Fibroblast of pulmonary artery (primary cell): ENCODE results near the gene TMEM116.
A peak's percentile ranks its signal among the peaks of the same experiment; 100 is the strongest.
"Not testable (repeated sequence)": the region's sequence is repeated elsewhere in the genome, so short reads cannot be mapped to it uniquely, and the experiment has no call there.

ENCODE experiments used
- DNase-seq: peaks from one replicate; pipeline ENCODE4 v3.0.0-alpha.2; 2010; ENCODE audit warnings: low read depth
- H3K4me3 ChIP-seq: replicated peaks from 2 replicates; pipeline ENCODE4 v1.5.1; 2011; ENCODE audit warnings: low read depth, mild to moderate bottlenecking, control low read depth, low read length, moderate library complexity
- TF ChIP-seq, protein P1 (sequence below): IDR thresholded peaks from 2 replicates; pipeline ENCODE4 v1.5.1; 2011; ENCODE audit warnings: mild to moderate bottlenecking, control low read depth, low read length, inconsistent platforms; ENCODE audit errors: missing control alignments

TMEM116 gene

DNA sequence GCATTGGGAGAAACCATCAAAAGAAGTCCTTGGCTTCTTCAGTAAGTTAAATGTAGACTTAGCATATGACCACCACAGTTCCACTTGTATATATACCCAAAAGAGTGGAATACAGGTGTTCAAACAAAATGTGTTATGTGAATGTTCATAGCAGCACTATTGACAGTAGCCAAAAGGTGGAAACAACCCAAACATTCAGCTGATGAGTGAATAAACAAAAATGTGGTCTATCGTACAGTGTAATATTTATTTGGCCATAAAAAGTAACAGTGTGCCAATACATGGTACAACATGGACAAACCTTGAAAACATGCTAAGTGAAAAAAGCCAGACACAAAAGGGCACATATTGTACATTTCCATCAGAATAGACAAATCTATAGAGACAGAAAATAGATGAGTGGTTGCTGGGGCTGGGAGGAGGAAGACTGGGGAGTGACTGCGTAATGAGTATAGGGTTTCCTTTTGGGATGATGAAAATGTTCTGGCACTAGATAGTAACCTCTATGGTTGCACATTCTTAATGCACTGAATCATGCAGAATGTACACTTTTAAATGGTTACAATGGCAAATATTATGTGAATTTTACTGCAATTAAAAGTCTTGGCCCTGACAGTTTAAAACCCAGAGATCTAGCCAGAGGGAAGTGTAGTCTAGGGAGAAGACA lies 5.7 kb upstream of the TMEM116 start:
- TF ChIP-seq, protein P1, sequence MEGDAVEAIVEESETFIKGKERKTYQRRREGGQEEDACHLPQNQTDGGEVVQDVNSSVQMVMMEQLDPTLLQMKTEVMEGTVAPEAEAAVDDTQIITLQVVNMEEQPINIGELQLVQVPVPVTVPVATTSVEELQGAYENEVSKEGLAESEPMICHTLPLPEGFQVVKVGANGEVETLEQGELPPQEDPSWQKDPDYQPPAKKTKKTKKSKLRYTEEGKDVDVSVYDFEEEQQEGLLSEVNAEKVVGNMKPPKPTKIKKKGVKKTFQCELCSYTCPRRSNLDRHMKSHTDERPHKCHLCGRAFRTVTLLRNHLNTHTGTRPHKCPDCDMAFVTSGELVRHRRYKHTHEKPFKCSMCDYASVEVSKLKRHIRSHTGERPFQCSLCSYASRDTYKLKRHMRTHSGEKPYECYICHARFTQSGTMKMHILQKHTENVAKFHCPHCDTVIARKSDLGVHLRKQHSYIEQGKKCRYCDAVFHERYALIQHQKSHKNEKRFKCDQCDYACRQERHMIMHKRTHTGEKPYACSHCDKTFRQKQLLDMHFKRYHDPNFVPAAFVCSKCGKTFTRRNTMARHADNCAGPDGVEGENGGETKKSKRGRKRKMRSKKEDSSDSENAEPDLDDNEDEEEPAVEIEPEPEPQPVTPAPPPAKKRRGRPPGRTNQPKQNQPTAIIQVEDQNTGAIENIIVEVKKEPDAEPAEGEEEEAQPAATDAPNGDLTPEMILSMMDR, result no peak
- DNase-seq, result peak; percentile 85
- H3K4me3 ChIP-seq, result no peak overlapping the region

DNA sequence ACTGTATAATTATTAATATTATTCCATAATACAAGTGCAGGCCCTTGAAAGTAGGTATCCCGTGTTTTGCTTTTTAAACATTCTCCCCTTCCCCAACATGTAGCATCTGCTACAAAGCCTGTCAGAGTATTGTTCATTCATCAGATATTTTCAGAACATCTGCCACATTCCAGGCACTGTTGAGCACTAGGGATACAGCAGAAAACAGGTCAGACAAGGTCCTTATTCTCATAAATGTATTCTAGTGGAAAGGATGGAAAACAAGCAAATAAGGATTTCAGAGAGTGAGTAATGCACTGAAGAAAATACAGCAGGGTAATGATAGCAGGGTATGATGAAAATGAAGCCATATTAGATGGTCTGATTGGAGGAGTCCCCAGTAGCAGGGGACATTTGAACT lies 4.1 kb upstream of the TMEM116 start:
- TF ChIP-seq, protein P1, result no peak
- no peak for DNase-seq
- no peak overlapping the region for H3K4me3 ChIP-seq

DNA sequence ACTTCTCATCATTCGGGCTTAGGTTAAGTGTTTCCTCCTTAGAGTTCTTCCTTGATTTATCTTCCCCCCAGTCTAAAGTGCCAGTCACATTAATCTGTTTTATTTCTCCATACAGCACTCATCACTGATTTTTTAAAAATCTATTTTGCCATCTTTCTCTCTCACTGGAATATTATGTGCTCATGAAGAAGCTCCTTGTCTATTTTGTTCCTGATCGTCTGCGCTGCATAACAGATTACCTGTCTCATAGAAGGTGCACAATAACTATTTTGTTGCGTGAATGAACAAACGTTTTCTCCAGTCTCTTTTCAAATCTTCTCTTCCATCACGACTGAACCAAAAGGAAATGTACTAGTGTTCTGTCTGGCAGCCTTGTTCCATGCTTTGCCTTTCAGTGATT lies 3.0 kb upstream of the TMEM116 start:
- no peak overlapping the region for H3K4me3 ChIP-seq
- TF ChIP-seq, protein P1, result no peak
- no peak for DNase-seq

DNA sequence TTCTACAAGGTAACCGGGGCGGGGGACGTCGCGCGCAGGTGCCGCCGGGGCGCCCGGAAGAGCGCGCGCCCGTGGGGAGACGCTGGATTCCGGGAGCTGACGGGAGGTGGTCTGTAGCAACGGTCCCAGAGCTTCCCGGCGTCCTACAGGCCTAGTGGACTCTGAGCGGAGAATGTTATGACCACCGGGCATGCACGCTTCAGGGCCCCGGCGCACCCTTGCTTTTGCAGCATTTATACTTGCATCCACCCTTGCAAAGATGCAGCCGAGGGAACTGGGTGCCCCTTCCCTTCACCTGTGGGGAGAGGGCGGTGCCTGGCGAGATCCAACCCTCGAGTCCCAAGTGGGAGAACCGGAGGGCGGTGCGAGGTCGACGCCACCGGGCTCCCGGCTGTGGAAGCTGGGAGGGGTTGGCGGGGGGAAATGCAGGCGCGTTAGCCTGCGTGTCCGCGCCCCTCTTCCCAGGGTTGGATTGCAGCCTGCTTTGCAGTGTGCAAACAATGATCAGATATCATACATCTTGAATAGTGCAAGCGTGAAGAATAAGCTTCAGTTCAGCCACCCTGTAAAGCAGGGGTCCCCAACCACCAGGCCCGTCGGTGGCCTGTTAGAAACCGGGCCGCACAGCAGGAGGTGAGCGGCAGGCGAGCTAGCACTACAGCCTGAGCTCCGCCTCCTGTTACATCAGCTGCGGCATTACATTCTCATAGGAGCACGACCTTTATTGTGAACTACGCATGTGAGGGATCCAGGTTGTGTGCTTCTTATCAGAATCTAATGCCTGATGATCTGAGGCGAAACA lies 837 bp upstream of the TMEM116 start:
- DNase-seq, result peak; percentile 82
- H3K4me3 ChIP-seq, result peak overlapping the region; percentile 95
- TF ChIP-seq, protein P1, result no peak

DNA sequence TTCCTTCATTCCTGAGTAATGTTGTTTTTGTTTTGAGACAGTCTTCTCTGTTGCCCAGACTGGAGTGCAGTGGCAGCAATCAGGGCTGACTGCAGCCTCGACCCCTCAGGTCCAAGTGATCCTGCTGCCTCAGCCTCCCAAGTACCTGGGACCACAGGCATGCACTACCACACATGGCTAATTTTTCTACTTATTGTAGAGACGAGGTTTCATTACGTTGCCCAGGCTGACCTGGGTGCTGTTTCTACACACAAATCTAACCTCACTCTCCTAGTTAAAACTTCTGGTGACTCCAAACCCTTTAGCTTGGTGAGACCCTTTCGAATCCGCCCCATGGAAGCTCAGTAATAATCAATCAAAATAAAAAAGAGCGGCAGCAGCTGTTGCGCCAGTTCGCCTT lies 1.3 kb downstream of the TMEM116 start:
- TF ChIP-seq, protein P1, result no peak
- H3K4me3 ChIP-seq, result no peak overlapping the region
- no peak for DNase-seq

DNA sequence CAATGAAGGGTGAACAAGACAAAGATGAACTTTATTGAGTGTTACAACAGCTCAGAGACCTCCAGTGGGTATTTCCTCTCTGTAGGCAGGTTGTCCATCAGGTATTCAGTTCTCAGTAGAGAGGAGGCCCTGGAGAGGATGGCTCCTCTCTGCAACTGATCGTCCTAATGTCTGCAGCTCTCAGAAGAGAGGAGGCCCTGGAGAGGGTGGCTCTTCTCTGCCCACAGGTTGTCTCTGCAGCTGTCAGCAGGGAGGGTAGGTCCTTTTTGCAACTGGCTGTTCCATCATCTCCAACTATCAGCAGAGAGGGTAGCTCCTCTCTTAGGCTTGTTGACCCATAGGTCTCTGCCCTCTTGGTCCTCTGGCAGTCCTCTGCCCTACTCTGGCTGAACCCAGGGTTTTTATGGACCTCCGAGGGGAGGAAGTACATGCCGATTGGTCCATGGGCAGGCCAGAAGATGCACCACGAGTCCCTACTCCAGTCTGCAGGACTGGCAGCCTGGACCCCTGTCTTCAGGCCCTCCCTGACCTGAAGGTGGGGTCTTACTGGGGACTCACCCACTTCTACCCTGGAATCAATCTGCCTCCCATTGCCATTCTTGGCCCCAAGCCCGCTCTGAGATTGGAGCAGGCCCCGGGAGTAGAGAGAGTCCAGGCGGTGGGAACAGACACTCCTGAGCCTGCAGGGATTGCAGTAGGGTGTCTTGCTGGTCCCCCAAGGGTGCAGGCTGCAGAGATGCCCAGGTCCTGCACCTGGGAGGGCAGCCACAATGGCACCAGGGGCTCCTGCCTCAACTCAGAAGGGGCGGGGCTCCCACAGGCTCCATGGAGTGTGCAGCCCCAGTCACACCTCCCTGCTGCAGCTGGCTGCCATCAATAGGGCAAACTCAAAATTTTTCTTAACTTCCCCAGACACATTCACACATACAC lies 2.3 kb downstream of the TMEM116 start:
- no peak for DNase-seq
- TF ChIP-seq, protein P1, result no peak
- H3K4me3 ChIP-seq, result no peak overlapping the region

DNA sequence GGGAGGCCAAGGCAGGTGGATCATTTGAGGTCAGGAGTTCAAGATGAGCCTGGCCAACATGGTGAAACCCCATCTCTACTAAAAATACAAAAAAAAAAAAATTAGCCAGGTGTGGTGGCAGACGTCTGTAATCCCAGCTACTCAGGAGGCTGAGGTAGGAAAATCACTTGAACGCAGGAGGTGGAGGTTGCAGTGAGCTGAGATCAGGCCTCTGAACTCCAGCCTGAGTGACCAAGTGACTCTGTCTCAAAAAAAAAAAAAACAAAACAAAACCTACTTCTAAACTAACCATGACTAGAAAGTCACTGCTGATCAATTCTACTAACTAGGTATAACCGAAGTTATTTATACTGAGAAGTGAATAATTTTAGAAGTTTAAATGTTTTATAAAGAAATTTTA lies 3.4 kb downstream of the TMEM116 start:
- not testable (repeated sequence) for H3K4me3 ChIP-seq, DNase-seq
